ENCODE measurements around the gene OR52B2.

- TF ChIP-seq CTCF (IDR thresholded peaks at IDR 0.05) (no peak), POLR2A (IDR thresholded peaks at IDR 0.05) (no peak)
Observed at GRCh38 chr11:6202041-6202440, 31.9 kb upstream of the OR52B2 start.
